Glutamatergic neuron (in vitro differentiated cells): ENCODE measurements around the gene PTER. TPM values are rescaled to one million over a fixed set of nuclear protein-coding genes. Genes with fewer than 3 reads are reported as not detected.
A peak's percentile ranks its signal among the peaks of the same experiment; 100 is the strongest.

ENCODE experiments used
- DNase-seq: peaks from one replicate; pipeline ENCODE4 v3.0.0; 2022
- H3K27ac Mint-ChIP-seq: one replicate; pipeline ENCODE4 v1.8.0; 2020; ENCODE audit warnings: mild to moderate bottlenecking, mixed read lengths, inconsistent platforms; ENCODE audit not compliant: unreplicated experiment
- H3K27me3 Mint-ChIP-seq: one replicate; pipeline ENCODE4 v1.8.0; 2020; ENCODE audit warnings: mild to moderate bottlenecking, moderate library complexity, mixed read lengths, inconsistent platforms; ENCODE audit not compliant: unreplicated experiment
- H3K36me3 Mint-ChIP-seq: one replicate; pipeline ENCODE4 v1.8.0; 2020; ENCODE audit warnings: mild to moderate bottlenecking, mixed read lengths, inconsistent platforms; ENCODE audit not compliant: unreplicated experiment
- H3K4me1 Mint-ChIP-seq: one replicate; pipeline ENCODE4 v1.8.0; 2020; ENCODE audit warnings: mild to moderate bottlenecking, low read depth, mixed read lengths, inconsistent platforms; ENCODE audit not compliant: unreplicated experiment
- H3K4me3 Mint-ChIP-seq: one replicate; pipeline ENCODE4 v1.8.0; 2020; ENCODE audit warnings: mild to moderate bottlenecking, mixed read lengths, inconsistent platforms; ENCODE audit not compliant: unreplicated experiment
- H3K9me3 Mint-ChIP-seq: one replicate; pipeline ENCODE4 v1.8.0; 2020; ENCODE audit warnings: mild to moderate bottlenecking, moderate library complexity, mixed read lengths, inconsistent platforms; ENCODE audit not compliant: unreplicated experiment
- long read RNA-seq: library from polyadenylated mRNA; unstranded; transcript quantifications from one replicate; pipeline ENCODE4 v2.0.0, GENCODE V29; 2020; ENCODE audit not compliant: unreplicated experiment
- total RNA-seq: library from RNA; stranded (reverse); fragmentation: NEBNext Ultra II Directional; extraction: Animal tissue kit (Norgen Biotek cat#: 25700); gene quantifications from one replicate; pipeline ENCODE4 v1.2.1, GENCODE V29; 2021; ENCODE audit not compliant: unreplicated experiment
- TF ChIP-seq, protein P1 (sequence below): fragments of 200-600 bp; sonication (generic); IDR thresholded peaks from one replicate; pipeline ENCODE4 v1.5.0; 2021; ENCODE audit not compliant: partially characterized antibody, unreplicated experiment

Gene PTER, protein sequence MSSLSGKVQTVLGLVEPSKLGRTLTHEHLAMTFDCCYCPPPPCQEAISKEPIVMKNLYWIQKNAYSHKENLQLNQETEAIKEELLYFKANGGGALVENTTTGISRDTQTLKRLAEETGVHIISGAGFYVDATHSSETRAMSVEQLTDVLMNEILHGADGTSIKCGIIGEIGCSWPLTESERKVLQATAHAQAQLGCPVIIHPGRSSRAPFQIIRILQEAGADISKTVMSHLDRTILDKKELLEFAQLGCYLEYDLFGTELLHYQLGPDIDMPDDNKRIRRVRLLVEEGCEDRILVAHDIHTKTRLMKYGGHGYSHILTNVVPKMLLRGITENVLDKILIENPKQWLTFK
- total RNA-seq, result 1.3 TPM
- long read RNA-seq, partial matches to known transcripts, result 0 of 1 reads
- long read RNA-seq, other reads (novel, unspliced or antisense), result 0 of 1 reads

DNA sequence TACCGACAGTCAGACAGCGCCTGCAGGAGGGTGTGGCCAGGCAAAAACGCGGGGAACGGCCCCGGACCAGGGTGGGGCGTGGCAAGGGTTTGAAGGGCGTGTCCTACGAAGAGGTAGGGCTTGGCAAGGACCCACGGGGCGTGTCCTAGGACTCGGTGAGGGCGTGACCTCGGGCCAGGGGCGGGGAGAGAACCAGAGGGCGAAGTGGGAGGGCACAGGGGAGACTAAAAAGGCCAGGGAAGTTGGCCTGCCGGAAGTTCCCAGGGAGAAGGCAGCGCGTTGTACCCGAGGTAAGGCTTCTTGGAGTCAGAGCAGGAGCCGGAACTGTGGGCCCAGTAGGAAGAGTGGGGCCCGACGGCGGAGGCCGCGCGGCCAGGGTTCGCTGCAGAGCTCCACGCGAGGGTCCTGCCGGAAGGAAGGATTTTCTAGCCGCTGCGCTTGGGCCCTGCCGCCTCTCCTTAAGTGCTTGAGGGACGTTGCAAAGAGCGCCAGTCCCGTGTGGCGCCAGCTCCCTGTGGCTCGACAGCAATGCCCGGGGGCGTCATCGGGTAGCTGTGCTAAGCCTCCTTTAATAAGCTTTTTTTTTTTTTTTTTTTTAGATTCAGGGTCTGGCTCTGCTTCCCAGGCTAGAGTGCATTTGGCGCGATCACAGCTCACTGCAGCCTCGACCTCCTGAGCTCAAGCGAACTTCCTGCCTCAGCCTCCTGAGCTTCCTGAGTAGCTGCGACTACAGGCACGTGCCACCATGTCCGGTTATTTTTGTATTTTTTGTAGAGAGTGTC is at the start of gene PTER:
Gene PTER, plus strand, starts transcription at position 253 of the 782 bp plus-strand sequence. CDS start 47,375 bp downstream, outside the sequence.
- Mint-ChIP-seq H3K27ac (no peak within 1 kb of the TSS), H3K36me3 (no peaks in the 10 kb centered on the region), H3K4me1 (peaks cover 6% of the 10 kb centered on the region), H3K9me3 (no peaks in the 10 kb centered on the region), H3K4me3 (peak within 1 kb of the TSS; percentile 93), H3K27me3 (no peaks in the 10 kb centered on the region)
- TF ChIP-seq, protein P1, sequence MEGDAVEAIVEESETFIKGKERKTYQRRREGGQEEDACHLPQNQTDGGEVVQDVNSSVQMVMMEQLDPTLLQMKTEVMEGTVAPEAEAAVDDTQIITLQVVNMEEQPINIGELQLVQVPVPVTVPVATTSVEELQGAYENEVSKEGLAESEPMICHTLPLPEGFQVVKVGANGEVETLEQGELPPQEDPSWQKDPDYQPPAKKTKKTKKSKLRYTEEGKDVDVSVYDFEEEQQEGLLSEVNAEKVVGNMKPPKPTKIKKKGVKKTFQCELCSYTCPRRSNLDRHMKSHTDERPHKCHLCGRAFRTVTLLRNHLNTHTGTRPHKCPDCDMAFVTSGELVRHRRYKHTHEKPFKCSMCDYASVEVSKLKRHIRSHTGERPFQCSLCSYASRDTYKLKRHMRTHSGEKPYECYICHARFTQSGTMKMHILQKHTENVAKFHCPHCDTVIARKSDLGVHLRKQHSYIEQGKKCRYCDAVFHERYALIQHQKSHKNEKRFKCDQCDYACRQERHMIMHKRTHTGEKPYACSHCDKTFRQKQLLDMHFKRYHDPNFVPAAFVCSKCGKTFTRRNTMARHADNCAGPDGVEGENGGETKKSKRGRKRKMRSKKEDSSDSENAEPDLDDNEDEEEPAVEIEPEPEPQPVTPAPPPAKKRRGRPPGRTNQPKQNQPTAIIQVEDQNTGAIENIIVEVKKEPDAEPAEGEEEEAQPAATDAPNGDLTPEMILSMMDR, result no peak
- DNase-seq, result peak; percentile 87

DNA sequence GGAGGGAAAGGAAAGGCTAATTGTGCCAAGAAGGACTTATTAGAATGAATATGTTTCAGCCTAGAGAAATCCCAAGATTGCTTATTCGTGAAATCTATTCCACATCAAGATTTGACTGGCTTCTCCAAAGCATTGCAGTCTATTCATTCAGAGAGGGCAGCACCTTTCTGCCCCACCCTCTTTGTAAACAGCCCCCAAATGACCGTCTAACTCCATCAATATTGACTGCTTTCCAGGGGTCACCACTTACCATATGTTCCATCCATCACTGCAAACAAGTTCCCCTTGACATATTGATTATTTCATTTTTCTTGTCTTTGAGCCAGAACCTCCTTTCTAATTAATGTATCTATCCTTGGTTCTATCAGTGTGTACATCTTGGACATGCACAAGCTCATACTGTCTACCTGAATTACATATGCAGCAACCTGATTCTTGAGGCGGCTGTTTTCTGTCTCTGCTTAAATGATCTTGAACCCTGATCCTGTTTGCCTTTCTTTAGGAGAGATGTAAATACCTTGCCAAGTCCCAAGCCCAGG is 44.2 kb upstream of the PTER start:
- H3K27ac Mint-ChIP-seq, result peak overlapping the region; percentile 24
- no peak for DNase-seq
- peaks cover 8% of the 10 kb centered on the region for H3K4me1 Mint-ChIP-seq
- H3K27me3 Mint-ChIP-seq, result no peaks in the 10 kb centered on the region
- peaks cover 2% of the 10 kb centered on the region for H3K9me3 Mint-ChIP-seq
- TF ChIP-seq, protein P1, result no peak
- H3K36me3 Mint-ChIP-seq, result peaks cover 8% of the 10 kb centered on the region
- peak overlapping the region; percentile 22 for H3K4me3 Mint-ChIP-seq

DNA sequence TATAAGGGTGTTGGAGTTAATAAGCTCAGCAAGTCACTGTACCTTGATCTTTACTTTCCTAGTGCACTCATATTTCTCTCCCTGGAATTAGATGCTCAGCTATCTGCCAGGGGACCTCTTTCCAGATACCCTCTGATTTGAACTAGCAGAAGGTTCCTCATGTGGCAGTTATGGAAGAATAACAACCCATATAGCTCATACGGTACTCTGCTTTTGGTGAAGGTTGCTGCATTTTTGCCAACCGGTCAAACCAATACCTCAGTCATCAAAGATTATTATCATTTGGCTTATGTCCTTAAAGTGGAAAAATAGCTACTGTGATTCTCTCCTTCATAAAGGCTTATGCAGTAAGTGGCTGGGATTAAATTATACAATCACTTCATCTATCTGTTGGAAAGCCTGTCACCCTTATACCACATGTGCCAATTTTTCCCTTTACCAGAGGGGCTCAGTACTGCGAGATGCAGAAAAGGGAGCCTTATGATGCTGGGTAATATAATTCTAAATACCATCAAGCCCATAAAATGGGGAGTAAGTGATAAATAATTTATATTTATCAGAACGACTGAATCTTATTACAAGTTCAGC is 43.4 kb upstream of the PTER start:
- H3K27me3 Mint-ChIP-seq, result no peaks in the 10 kb centered on the region
- H3K9me3 Mint-ChIP-seq, result peaks cover 2% of the 10 kb centered on the region
- TF ChIP-seq, protein P1, result no peak
- H3K27ac Mint-ChIP-seq, result no peak overlapping the region
- no peak overlapping the region for H3K4me3 Mint-ChIP-seq
- peaks cover 8% of the 10 kb centered on the region for H3K4me1 Mint-ChIP-seq
- DNase-seq, result no peak
- H3K36me3 Mint-ChIP-seq, result peaks cover 9% of the 10 kb centered on the region

DNA sequence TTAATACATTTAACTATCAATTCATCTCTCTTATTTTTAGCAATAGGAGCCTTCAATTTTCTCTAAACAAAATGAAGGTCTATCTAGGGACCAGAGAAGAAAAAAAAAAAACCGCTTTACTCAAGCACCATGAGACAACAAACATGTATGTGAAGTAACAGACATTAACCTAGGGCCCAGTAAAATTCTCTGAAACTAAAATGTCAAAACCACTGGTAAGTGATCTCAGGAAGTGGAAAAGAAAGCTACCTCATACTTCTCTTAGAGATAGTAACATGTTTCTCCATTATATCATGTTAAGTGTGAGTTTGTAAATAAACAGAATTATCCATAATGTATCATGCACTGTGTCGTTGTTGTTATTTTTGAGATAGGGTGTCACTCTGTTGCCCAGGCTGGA is 35.4 kb upstream of the PTER start:
- Mint-ChIP-seq H3K27ac (no peak overlapping the region), H3K27me3 (no peaks in the 10 kb centered on the region), H3K9me3 (no peaks in the 10 kb centered on the region), H3K4me1 (no peaks in the 10 kb centered on the region), H3K36me3 (peaks cover 9% of the 10 kb centered on the region), H3K4me3 (no peak overlapping the region)
- TF ChIP-seq, protein P1, result no peak
- no peak for DNase-seq
